ENCODE measurements around the gene GSK3A. TPM values are rescaled to one million over a fixed set of nuclear protein-coding genes. Genes with fewer than 3 reads are reported as not detected.

The GSK3A gene
- total RNA-seq, 2 donors from 2014 or later = 27.7 to 28.1 TPM

- no peaks in the 10 kb centered on the region for H3K9me3 ChIP-seq (ENCODE audit: control insufficient read depth, low read length, poor library complexity, severe bottlenecking)
- Mint-ChIP-seq H3K4me3 (peak overlapping the region; percentile 99), H3K4me1 (peaks cover 29% of the 10 kb centered on the region), H3K27me3 (no peaks in the 10 kb centered on the region), H3K27ac (peak overlapping the region; percentile 97), H3K36me3 (ENCODE audit: low read depth) (peaks cover 3% of the 10 kb centered on the region)
- no peak for ATAC-seq
- no peak for DNase-seq
Measured at GRCh38 chr19:42284591-42285341, 42.4 kb upstream of the GSK3A start.

- H3K27me3 Mint-ChIP-seq = no peaks in the 10 kb centered on the region
- H3K36me3 Mint-ChIP-seq (ENCODE audit: low read depth) = peaks cover 5% of the 10 kb centered on the region
- ATAC-seq (peak; percentile 52), DNase-seq (peak; percentile 75 to 91 (median 89))
- H3K4me1 Mint-ChIP-seq = peaks cover 36% of the 10 kb centered on the region
- H3K27ac Mint-ChIP-seq = no peak overlapping the region
- H3K9me3 ChIP-seq (ENCODE audit: control insufficient read depth, low read length, poor library complexity, severe bottlenecking) = no peaks in the 10 kb centered on the region
- H3K4me3 Mint-ChIP-seq = no peak overlapping the region
Measured at GRCh38 chr19:42284066-42284501, 41.7 kb upstream of the GSK3A start.

- H3K4me3 Mint-ChIP-seq = no peak overlapping the region
- ATAC-seq = peak; percentile 73
Measured at GRCh38 chr19:42283188-42284065, 41.0 kb upstream of the GSK3A start.

GRCh38 chr19:42282819-42283187 is 40.4 kb upstream of the GSK3A start:
- Mint-ChIP-seq H3K4me1 (peaks cover 45% of the 10 kb centered on the region), H3K27ac (no peak overlapping the region), H3K4me3 (peak overlapping the region; percentile 82), H3K36me3 (ENCODE audit: low read depth) (peaks cover 5% of the 10 kb centered on the region), H3K27me3 (no peaks in the 10 kb centered on the region)
- DNase-seq (no peak), ATAC-seq (no peak)
- H3K9me3 ChIP-seq (ENCODE audit: control insufficient read depth, low read length, poor library complexity, severe bottlenecking) = no peaks in the 10 kb centered on the region

More at GRCh38 chr19:42283188-42284065, 41.0 kb upstream of the GSK3A start:
- H3K9me3 ChIP-seq (ENCODE audit: control insufficient read depth, low read length, poor library complexity, severe bottlenecking) = no peaks in the 10 kb centered on the region
- peak; percentile 92 to 98 (median 97) for DNase-seq
- Mint-ChIP-seq H3K4me1 (peaks cover 41% of the 10 kb centered on the region), H3K27ac (no peak overlapping the region), H3K27me3 (no peaks in the 10 kb centered on the region), H3K36me3 (ENCODE audit: low read depth) (peaks cover 5% of the 10 kb centered on the region)

- DNase-seq (no peak), ATAC-seq (no peak)
- Mint-ChIP-seq H3K4me3 (peak overlapping the region; percentile 98), H3K27me3 (no peaks in the 10 kb centered on the region), H3K4me1 (peaks cover 45% of the 10 kb centered on the region), H3K27ac (no peak overlapping the region), H3K36me3 (ENCODE audit: low read depth) (peaks cover 5% of the 10 kb centered on the region)
- no peaks in the 10 kb centered on the region for H3K9me3 ChIP-seq (ENCODE audit: control insufficient read depth, low read length, poor library complexity, severe bottlenecking)
Measured at GRCh38 chr19:42281827-42282762, 39.7 kb upstream of the GSK3A start.

- no peaks in the 10 kb centered on the region for H3K27me3 Mint-ChIP-seq
- peak overlapping the region; percentile 98 for H3K4me3 Mint-ChIP-seq
- no peak for ATAC-seq
- no peaks in the 10 kb centered on the region for H3K9me3 ChIP-seq (ENCODE audit: control insufficient read depth, low read length, poor library complexity, severe bottlenecking)
- DNase-seq = peak in 1 of 3 donors; percentile 29
- peaks cover 5% of the 10 kb centered on the region for H3K36me3 Mint-ChIP-seq (ENCODE audit: low read depth)
- H3K4me1 Mint-ChIP-seq = peaks cover 46% of the 10 kb centered on the region
- H3K27ac Mint-ChIP-seq = no peak overlapping the region
Measured at GRCh38 chr19:42281146-42281826, 38.9 kb upstream of the GSK3A start.

GRCh38 chr19:42280815-42281145 is 38.4 kb upstream of the GSK3A start:
- no peak for ATAC-seq
- no peaks in the 10 kb centered on the region for H3K27me3 Mint-ChIP-seq
- DNase-seq = no peak
- H3K27ac Mint-ChIP-seq = no peak overlapping the region
- peaks cover 46% of the 10 kb centered on the region for H3K4me1 Mint-ChIP-seq
- H3K9me3 ChIP-seq (ENCODE audit: control insufficient read depth, low read length, poor library complexity, severe bottlenecking) = no peaks in the 10 kb centered on the region
- H3K36me3 Mint-ChIP-seq (ENCODE audit: low read depth) = peaks cover 5% of the 10 kb centered on the region
- peak overlapping the region; percentile 98 for H3K4me3 Mint-ChIP-seq

GRCh38 chr19:42279902-42280814 is 37.8 kb upstream of the GSK3A start:
- ATAC-seq (peak; percentile 40), DNase-seq (peak; percentile 73 to 80 (median 80))
- Mint-ChIP-seq H3K27me3 (no peaks in the 10 kb centered on the region), H3K4me1 (peaks cover 43% of the 10 kb centered on the region), H3K36me3 (ENCODE audit: low read depth) (peaks cover 5% of the 10 kb centered on the region), H3K27ac (peak overlapping the region; percentile 95), H3K4me3 (peak overlapping the region; percentile 98)
- no peaks in the 10 kb centered on the region for H3K9me3 ChIP-seq (ENCODE audit: control insufficient read depth, low read length, poor library complexity, severe bottlenecking)

- DNase-seq (no peak), ATAC-seq (no peak)
- peak overlapping the region; percentile 98 for H3K4me3 Mint-ChIP-seq
- peaks cover 2% of the 10 kb centered on the region for H3K36me3 Mint-ChIP-seq (ENCODE audit: low read depth)
- H3K27me3 Mint-ChIP-seq = no peaks in the 10 kb centered on the region
- H3K4me1 Mint-ChIP-seq = peaks cover 46% of the 10 kb centered on the region
- H3K9me3 ChIP-seq (ENCODE audit: control insufficient read depth, low read length, poor library complexity, severe bottlenecking) = no peaks in the 10 kb centered on the region
- H3K27ac Mint-ChIP-seq = peak overlapping the region; percentile 95
Measured at GRCh38 chr19:42279155-42279901, 36.9 kb upstream of the GSK3A start.

- Mint-ChIP-seq H3K27me3 (no peaks in the 10 kb centered on the region), H3K27ac (peak overlapping the region; percentile 95), H3K36me3 (ENCODE audit: low read depth) (peaks cover 2% of the 10 kb centered on the region), H3K4me1 (peaks cover 46% of the 10 kb centered on the region), H3K4me3 (peak overlapping the region; percentile 98)
- H3K9me3 ChIP-seq (ENCODE audit: control insufficient read depth, low read length, poor library complexity, severe bottlenecking) = no peaks in the 10 kb centered on the region
- ATAC-seq (no peak), DNase-seq (no peak)
Measured at GRCh38 chr19:42278452-42279154, 36.2 kb upstream of the GSK3A start.

All from T-helper 17 cell (primary cell).